Dedifferentiated amniotic fluid mesenchymal stem cell (primary cell): ENCODE results near the gene DNAJC6.
A peak's percentile ranks its signal among the peaks of the same experiment; 100 is the strongest.

ENCODE experiments used
- DNase-seq: peaks from one replicate; pipeline ENCODE4 v3.0.0-alpha.2; 2016; ENCODE audit errors: extremely low spot score

DNAJC6 gene

GRCh38 chr1:65404941-65405340 is 95.6 kb downstream of the DNAJC6 start:
- no peak for DNase-seq

GRCh38 chr1:65407877-65408276 is 98.5 kb downstream of the DNAJC6 start:
- DNase-seq, result no peak

- DNase-seq, result no peak
Observed at GRCh38 chr1:65409314-65409713, 100.0 kb downstream of the DNAJC6 start.

- no peak for DNase-seq
Observed at GRCh38 chr1:65409816-65410326, 100.5 kb downstream of the DNAJC6 start.

- DNase-seq, result no peak
Observed at GRCh38 chr1:65412256-65412983, 103.1 kb downstream of the DNAJC6 start.

- no peak for DNase-seq
Observed at GRCh38 chr1:65412984-65413375, 103.6 kb downstream of the DNAJC6 start.

- no peak for DNase-seq
Observed at GRCh38 chr1:65414538-65414937, 105.2 kb downstream of the DNAJC6 start.

GRCh38 chr1:65416767-65417166 is 107.4 kb downstream of the DNAJC6 start:
- DNase-seq, result no peak

- no peak for DNase-seq
Observed at GRCh38 chr1:65417729-65418128, 108.4 kb downstream of the DNAJC6 start.

- DNase-seq, result no peak
Observed at GRCh38 chr1:65418522-65419185, 109.3 kb downstream of the DNAJC6 start.

- peak; percentile 98 for DNase-seq
Observed at GRCh38 chr1:65419681-65420589, 110.6 kb downstream of the DNAJC6 start.

GRCh38 chr1:65420590-65421350 is 111.4 kb downstream of the DNAJC6 start, which contains the start of the genes LEPR and LEPROT:
Gene LEPR, plus strand, starts transcription at chr1:65420668. Its CDS starts 144,898 bp downstream, at chr1:65565566.
Gene LEPROT, plus strand, starts transcription at chr1:65420668. Its CDS starts 57 bp downstream, at chr1:65420725.
- no peak for DNase-seq

GRCh38 chr1:65421351-65422025 is 112.1 kb downstream of the DNAJC6 start:
- no peak for DNase-seq

GRCh38 chr1:65422241-65423203 is 113.2 kb downstream of the DNAJC6 start:
- DNase-seq, result no peak

- peak; percentile 56 for DNase-seq
Observed at GRCh38 chr1:65423884-65424572, 114.7 kb downstream of the DNAJC6 start.

- no peak for DNase-seq
Observed at GRCh38 chr1:65424573-65424889, 115.2 kb downstream of the DNAJC6 start.

- DNase-seq, result no peak
Observed at GRCh38 chr1:65425006-65425405, 115.7 kb downstream of the DNAJC6 start.

- DNase-seq, result peak; percentile 58
Observed at GRCh38 chr1:65425697-65426096, 116.4 kb downstream of the DNAJC6 start.

GRCh38 chr1:65429078-65429477 is 119.7 kb downstream of the DNAJC6 start:
- no peak for DNase-seq
